HepG2 (cell line): Measurements from ENCODE around the gene COG1. TPM values are rescaled to one million over a fixed set of nuclear protein-coding genes. Genes with fewer than 3 reads are reported as not detected.
A peak's percentile ranks its signal among the peaks of the same experiment; 100 is the strongest.

Source experiments
- ASH2L ChIP-seq: fragments of 300-600, 200-600 bp; sonication (generic); IDR thresholded peaks from 2 replicates; pipeline ENCODE4 v1.7.0; 2017; ENCODE audit warnings: low read depth, mild to moderate bottlenecking, moderate library complexity, mixed read lengths, low read length; ENCODE audit not compliant: insufficient read length
- GLMP ChIP-seq: sonication (generic); formaldehyde crosslinking; IDR thresholded peaks from 2 replicates; pipeline ENCODE4 v1.9.0; 2021; ENCODE audit warnings: missing genetic modification reagents, mild to moderate bottlenecking, borderline replicate concordance
- HES4 ChIP-seq: sonication (generic); formaldehyde crosslinking; IDR thresholded peaks from 2 replicates; pipeline ENCODE4 v1.9.0; 2021; ENCODE audit warnings: mild to moderate bottlenecking, missing genetic modification reagents, borderline replicate concordance
- HNRNPK ChIP-seq: fragments of 200-400 bp; formaldehyde crosslinking; IDR thresholded peaks from 2 replicates; pipeline ENCODE4 v1.6.1; 2018; ENCODE audit warnings: low read length, low read depth, moderate library complexity, mild to moderate bottlenecking; ENCODE audit not compliant: poor library complexity, severe bottlenecking
- HOXA3 ChIP-seq: sonication (generic); formaldehyde crosslinking; IDR thresholded peaks from 2 replicates; pipeline ENCODE4 v1.5.0; 2020; ENCODE audit warnings: missing genetic modification reagents
- KLF13 ChIP-seq: sonication (generic); formaldehyde crosslinking; IDR thresholded peaks from 2 replicates; pipeline ENCODE4 v1.4.0; 2020; ENCODE audit warnings: mild to moderate bottlenecking, missing genetic modification reagents
- MED1 ChIP-seq: sonication (generic); formaldehyde crosslinking; IDR thresholded peaks from 2 replicates; pipeline ENCODE4 v1.4.0; 2020; ENCODE audit warnings: missing genetic modification reagents
- MYNN ChIP-seq: sonication (generic); formaldehyde crosslinking; IDR thresholded peaks from 2 replicates; pipeline ENCODE4 v1.4.0; 2020; ENCODE audit warnings: mild to moderate bottlenecking, low read depth, missing genetic modification reagents
- NKX3-1 ChIP-seq: sonication (generic); formaldehyde crosslinking; IDR thresholded peaks from 2 replicates; pipeline ENCODE4 v1.5.0; 2020; ENCODE audit warnings: missing genetic modification reagents
- PRDM15 ChIP-seq: sonication (generic); formaldehyde crosslinking; IDR thresholded peaks from 2 replicates; pipeline ENCODE4 v1.4.0; 2020; ENCODE audit warnings: missing genetic modification reagents
- SYNCRIP ChIP-seq: fragments of 200-400 bp; formaldehyde crosslinking; IDR thresholded peaks from 2 replicates; pipeline ENCODE4 v1.6.1; 2018; ENCODE audit warnings: mild to moderate bottlenecking, low read depth, low read length; ENCODE audit not compliant: insufficient read depth
- TOPORS ChIP-seq: sonication (generic); formaldehyde crosslinking; IDR thresholded peaks from 2 replicates; pipeline ENCODE4 v1.8.0; 2023; ENCODE audit warnings: mild to moderate bottlenecking, missing genetic modification reagents
- ZBTB4 ChIP-seq: sonication (generic); formaldehyde crosslinking; IDR thresholded peaks from 2 replicates; pipeline ENCODE4 v1.4.0; 2020; ENCODE audit warnings: missing genetic modification reagents, mild to moderate bottlenecking, borderline replicate concordance
- ZMAT3 ChIP-seq: sonication (generic); formaldehyde crosslinking; conservative IDR thresholded peaks from 2 replicates; pipeline ENCODE4 v1.7.0; 2021; ENCODE audit warnings: missing genetic modification reagents
- ZNF143 ChIP-seq: sonication (generic); formaldehyde crosslinking; IDR thresholded peaks from 2 replicates; pipeline ENCODE4 v1.4.0; 2020; ENCODE audit warnings: missing genetic modification reagents
- ZNF230 ChIP-seq: sonication (generic); formaldehyde crosslinking; IDR thresholded peaks from 2 replicates; pipeline ENCODE4 v1.4.0; 2020; ENCODE audit warnings: mild to moderate bottlenecking, missing genetic modification reagents
- ZNF34 ChIP-seq: sonication (generic); formaldehyde crosslinking; IDR thresholded peaks from 2 replicates; pipeline ENCODE4 v1.4.0; 2020; ENCODE audit warnings: mild to moderate bottlenecking, missing genetic modification reagents, borderline replicate concordance
- ZNF552 ChIP-seq: sonication (generic); formaldehyde crosslinking; IDR thresholded peaks from 2 replicates; pipeline ENCODE4 v1.9.0; 2022; ENCODE audit warnings: missing genetic modification reagents, mild to moderate bottlenecking, borderline replicate concordance
- ZNF556 ChIP-seq: sonication (generic); formaldehyde crosslinking; IDR thresholded peaks from 2 replicates; pipeline ENCODE4 v1.4.0; 2020; ENCODE audit warnings: mild to moderate bottlenecking, missing genetic modification reagents, borderline replicate concordance
- ZNF569 ChIP-seq: sonication (generic); formaldehyde crosslinking; IDR thresholded peaks from 2 replicates; pipeline ENCODE4 v1.5.0; 2020; ENCODE audit warnings: mild to moderate bottlenecking, missing genetic modification reagents, moderate library complexity, borderline replicate concordance
- ZNF766 ChIP-seq: sonication (generic); formaldehyde crosslinking; IDR thresholded peaks from 2 replicates; pipeline ENCODE4 v1.5.0; 2020; ENCODE audit warnings: missing genetic modification reagents, borderline replicate concordance
- ZNF780A ChIP-seq: sonication (generic); formaldehyde crosslinking; IDR thresholded peaks from 2 replicates; pipeline ENCODE4 v1.8.0; 2022; ENCODE audit warnings: mild to moderate bottlenecking, missing genetic modification reagents, moderate library complexity
- polyA plus RNA-seq, 8 experiments: library from polyadenylated mRNA; depleted of rRNA in 3 of 8; stranded (reverse) in 7 of 8; unstranded in 1 of 8; fragments of >200 nt; fragmentation: Illumina TruSeq in 4 of 8; extraction: Trizol in 4 of 8; gene quantifications; 2 replicates each; pipeline versions ENCODE4 v1.2.1 to v1.2.3, GENCODE V29; 2011 to 2016; ENCODE audit warnings: low read depth in 4 of 8, missing spikeins in 1 of 8, mixed read lengths in 1 of 8; ENCODE audit not compliant: insufficient read depth in 1 of 8
- total RNA-seq, 5 experiments: library from RNA; depleted of rRNA; stranded (reverse); fragments of >200 nt; fragmentation: Illumina TruSeq; extraction: Trizol; gene quantifications; 2 replicates each; pipeline ENCODE4 v1.2.3, GENCODE V29; 2016; ENCODE audit warnings: low read depth in 1 of 5

The COG1 gene
- total and polyA plus RNA-seq, 2 of the 13 experiments (the other 11 are each of a cell fraction or from before 2014, with no cell fraction given) = 36.6 to 39.7 TPM

- TF ChIP-seq HNRNPK (no peak), HES4 (no peak), ZBTB4 (CRISPR knock-in tag) (no peak), ZNF143 (CRISPR knock-in tag) (no peak), TOPORS (CRISPR knock-in tag) (peak; percentile 20; the same call in 1 of the 2 replicates), ZMAT3 (no peak), ZNF552 (CRISPR knock-in tag) (no peak), ASH2L (no peak), ZNF780A (CRISPR knock-in tag) (0 out of 2 replicates have a peak, but pooled peaks have one; percentile 47), ZNF569 (CRISPR knock-in tag) (no peak), SYNCRIP (no peak), MED1 (CRISPR knock-in tag) (0 out of 2 replicates have a peak, but pooled peaks have one; percentile 15), PRDM15 (CRISPR knock-in tag) (no peak), ZNF556 (CRISPR knock-in tag) (peak; percentile 30; the same call in 1 of the 2 replicates), KLF13 (CRISPR knock-in tag) (no peak), ZNF766 (no peak), GLMP (CRISPR knock-in tag) (no peak), ZNF230 (CRISPR knock-in tag) (peak; percentile 88; the same call in 1 of the 2 replicates), NKX3-1 (CRISPR knock-in tag) (no peak), HOXA3 (CRISPR knock-in tag) (peak; percentile 38; the same call in 1 of the 2 replicates), MYNN (CRISPR knock-in tag) (no peak), ZNF34 (CRISPR knock-in tag) (no peak)
Observed at GRCh38 chr17:73189417-73190099, 3.3 kb upstream of the COG1 start (continued).
